ENCODE results near the gene SUSD2.

The SUSD2 gene

GRCh38 chr22:24146194-24146616 lies 35.1 kb upstream of the SUSD2 start (continued):
- TF ChIP-seq BACH2 (CRISPR knock-in tag; IDR thresholded peaks at IDR 0.05; ENCODE audit: borderline replicate concordance) (no peak), ESRRG (CRISPR knock-in tag; IDR thresholded peaks at IDR 0.05) (no peak)

DNA sequence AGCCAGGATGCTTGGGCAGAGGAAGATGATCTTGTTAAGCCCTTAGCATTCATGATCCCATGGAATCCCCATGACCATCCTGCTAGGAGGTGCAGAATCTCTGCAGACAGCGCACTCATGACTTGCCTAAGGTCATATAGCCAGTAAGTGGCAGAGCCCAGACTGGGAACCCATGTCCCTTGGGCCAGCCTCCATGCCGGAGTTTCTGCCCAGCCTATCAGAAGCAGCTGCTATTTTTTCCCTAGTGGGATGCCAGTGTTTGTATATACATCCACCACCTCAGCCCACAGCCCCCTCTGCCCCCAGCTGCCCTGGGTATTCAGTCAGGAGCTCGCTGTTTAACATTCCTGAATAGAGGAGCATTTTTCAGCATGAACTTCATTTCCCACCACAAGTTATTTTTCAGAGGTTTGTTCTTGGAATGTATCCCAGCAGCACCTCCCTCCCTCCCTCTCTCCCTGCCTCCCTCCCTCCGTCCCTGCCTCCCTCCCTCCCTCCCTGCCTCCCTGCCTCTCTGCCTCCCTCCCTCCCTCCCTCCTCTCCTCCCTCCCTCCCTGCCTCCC lies 34.4 kb upstream of the SUSD2 start:
- peak; percentile 87 for ATAC-seq
- TF ChIP-seq ZFP30 (CRISPR knock-in tag; IDR thresholded peaks at IDR 0.05) (no peak), SNAI2 (CRISPR knock-in tag; IDR thresholded peaks at IDR 0.05) (no peak), BACH2 (CRISPR knock-in tag; IDR thresholded peaks at IDR 0.05; ENCODE audit: borderline replicate concordance) (no peak), ZNF565 (CRISPR knock-in tag; conservative IDR thresholded peaks at IDR 0.05; ENCODE audit: low read depth) (no peak), ARNTL (CRISPR knock-in tag; IDR thresholded peaks at IDR 0.05; ENCODE audit: borderline replicate concordance, low read depth) (no peak), GLIS3 (CRISPR knock-in tag; IDR thresholded peaks at IDR 0.05) (no peak), CSDC2 (CRISPR knock-in tag; IDR thresholded peaks at IDR 0.05) (peak; percentile 69; the same call in 1 of the 2 replicates), ZNF70 (CRISPR knock-in tag; IDR thresholded peaks at IDR 0.05) (no peak), RARB (CRISPR knock-in tag; IDR thresholded peaks at IDR 0.05) (no peak), ZFP3 (CRISPR knock-in tag; IDR thresholded peaks at IDR 0.05) (0 out of 2 replicates have a peak, but pooled peaks have one; percentile 16), TCF4 (CRISPR knock-in tag; IDR thresholded peaks at IDR 0.05; ENCODE audit: borderline replicate concordance) (no peak), ZNF8 (CRISPR knock-in tag; IDR thresholded peaks at IDR 0.05) (no peak), ISL1 (CRISPR knock-in tag; IDR thresholded peaks at IDR 0.05) (no peak), OSR1 (CRISPR knock-in tag; IDR thresholded peaks at IDR 0.05) (no peak)
- TF ChIP-seq, protein P1, sequence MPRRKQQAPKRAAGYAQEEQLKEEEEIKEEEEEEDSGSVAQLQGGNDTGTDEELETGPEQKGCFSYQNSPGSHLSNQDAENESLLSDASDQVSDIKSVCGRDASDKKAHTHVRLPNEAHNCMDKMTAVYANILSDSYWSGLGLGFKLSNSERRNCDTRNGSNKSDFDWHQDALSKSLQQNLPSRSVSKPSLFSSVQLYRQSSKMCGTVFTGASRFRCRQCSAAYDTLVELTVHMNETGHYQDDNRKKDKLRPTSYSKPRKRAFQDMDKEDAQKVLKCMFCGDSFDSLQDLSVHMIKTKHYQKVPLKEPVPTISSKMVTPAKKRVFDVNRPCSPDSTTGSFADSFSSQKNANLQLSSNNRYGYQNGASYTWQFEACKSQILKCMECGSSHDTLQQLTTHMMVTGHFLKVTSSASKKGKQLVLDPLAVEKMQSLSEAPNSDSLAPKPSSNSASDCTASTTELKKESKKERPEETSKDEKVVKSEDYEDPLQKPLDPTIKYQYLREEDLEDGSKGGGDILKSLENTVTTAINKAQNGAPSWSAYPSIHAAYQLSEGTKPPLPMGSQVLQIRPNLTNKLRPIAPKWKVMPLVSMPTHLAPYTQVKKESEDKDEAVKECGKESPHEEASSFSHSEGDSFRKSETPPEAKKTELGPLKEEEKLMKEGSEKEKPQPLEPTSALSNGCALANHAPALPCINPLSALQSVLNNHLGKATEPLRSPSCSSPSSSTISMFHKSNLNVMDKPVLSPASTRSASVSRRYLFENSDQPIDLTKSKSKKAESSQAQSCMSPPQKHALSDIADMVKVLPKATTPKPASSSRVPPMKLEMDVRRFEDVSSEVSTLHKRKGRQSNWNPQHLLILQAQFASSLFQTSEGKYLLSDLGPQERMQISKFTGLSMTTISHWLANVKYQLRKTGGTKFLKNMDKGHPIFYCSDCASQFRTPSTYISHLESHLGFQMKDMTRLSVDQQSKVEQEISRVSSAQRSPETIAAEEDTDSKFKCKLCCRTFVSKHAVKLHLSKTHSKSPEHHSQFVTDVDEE (CRISPR knock-in tag; IDR thresholded peaks at IDR 0.05) = 0 out of 2 replicates have a peak, but pooled peaks have one; percentile 25
- TF ChIP-seq, protein P2, sequence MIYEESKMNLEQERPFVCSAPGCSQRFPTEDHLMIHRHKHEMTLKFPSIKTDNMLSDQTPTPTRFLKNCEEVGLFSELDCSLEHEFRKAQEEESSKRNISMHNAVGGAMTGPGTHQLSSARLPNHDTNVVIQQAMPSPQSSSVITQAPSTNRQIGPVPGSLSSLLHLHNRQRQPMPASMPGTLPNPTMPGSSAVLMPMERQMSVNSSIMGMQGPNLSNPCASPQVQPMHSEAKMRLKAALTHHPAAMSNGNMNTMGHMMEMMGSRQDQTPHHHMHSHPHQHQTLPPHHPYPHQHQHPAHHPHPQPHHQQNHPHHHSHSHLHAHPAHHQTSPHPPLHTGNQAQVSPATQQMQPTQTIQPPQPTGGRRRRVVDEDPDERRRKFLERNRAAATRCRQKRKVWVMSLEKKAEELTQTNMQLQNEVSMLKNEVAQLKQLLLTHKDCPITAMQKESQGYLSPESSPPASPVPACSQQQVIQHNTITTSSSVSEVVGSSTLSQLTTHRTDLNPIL (CRISPR knock-in tag; IDR thresholded peaks at IDR 0.05; ENCODE audit: low read depth) = no peak
- TF ChIP-seq, protein P3, sequence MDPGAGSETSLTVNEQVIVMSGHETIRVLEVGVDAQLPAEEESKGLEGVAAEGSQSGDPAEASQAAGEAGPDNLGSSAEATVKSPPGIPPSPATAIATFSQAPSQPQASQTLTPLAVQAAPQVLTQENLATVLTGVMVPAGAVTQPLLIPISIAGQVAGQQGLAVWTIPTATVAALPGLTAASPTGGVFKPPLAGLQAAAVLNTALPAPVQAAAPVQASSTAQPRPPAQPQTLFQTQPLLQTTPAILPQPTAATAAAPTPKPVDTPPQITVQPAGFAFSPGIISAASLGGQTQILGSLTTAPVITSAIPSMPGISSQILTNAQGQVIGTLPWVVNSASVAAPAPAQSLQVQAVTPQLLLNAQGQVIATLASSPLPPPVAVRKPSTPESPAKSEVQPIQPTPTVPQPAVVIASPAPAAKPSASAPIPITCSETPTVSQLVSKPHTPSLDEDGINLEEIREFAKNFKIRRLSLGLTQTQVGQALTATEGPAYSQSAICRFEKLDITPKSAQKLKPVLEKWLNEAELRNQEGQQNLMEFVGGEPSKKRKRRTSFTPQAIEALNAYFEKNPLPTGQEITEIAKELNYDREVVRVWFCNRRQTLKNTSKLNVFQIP (CRISPR knock-in tag; IDR thresholded peaks at IDR 0.05; ENCODE audit: borderline replicate concordance, low read depth) = no peak
- TF ChIP-seq, protein P4, sequence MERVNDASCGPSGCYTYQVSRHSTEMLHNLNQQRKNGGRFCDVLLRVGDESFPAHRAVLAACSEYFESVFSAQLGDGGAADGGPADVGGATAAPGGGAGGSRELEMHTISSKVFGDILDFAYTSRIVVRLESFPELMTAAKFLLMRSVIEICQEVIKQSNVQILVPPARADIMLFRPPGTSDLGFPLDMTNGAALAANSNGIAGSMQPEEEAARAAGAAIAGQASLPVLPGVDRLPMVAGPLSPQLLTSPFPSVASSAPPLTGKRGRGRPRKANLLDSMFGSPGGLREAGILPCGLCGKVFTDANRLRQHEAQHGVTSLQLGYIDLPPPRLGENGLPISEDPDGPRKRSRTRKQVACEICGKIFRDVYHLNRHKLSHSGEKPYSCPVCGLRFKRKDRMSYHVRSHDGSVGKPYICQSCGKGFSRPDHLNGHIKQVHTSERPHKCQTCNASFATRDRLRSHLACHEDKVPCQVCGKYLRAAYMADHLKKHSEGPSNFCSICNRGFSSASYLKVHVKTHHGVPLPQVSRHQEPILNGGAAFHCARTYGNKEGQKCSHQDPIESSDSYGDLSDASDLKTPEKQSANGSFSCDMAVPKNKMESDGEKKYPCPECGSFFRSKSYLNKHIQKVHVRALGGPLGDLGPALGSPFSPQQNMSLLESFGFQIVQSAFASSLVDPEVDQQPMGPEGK (CRISPR knock-in tag; IDR thresholded peaks at IDR 0.05; ENCODE audit: borderline replicate concordance) = peak; percentile 36; the same call in 1 of the 2 replicates

DNA sequence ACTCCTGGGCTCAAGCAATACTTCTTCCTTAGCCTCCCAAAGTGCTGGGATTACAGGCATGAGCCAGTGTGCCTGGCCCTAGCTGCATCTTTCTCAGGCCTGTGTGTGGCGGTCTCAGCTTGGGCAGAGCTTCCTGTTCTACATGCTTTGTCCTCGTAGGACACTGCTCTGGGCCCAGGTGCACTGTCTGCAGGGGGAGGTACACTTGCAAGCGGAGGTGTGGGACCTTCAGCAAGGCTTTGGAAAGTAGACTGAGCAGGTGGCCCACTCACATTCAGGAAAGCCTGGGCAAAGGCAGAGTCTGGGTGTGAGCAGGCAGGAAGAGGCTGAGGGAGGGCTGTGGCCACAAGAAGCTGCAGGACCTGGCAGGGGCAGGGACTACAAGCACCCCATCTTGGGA lies 33.6 kb upstream of the SUSD2 start:
- ATAC-seq = no peak
- TF ChIP-seq ZNF8 (CRISPR knock-in tag; IDR thresholded peaks at IDR 0.05) = no peak
- TF ChIP-seq, protein P5, sequence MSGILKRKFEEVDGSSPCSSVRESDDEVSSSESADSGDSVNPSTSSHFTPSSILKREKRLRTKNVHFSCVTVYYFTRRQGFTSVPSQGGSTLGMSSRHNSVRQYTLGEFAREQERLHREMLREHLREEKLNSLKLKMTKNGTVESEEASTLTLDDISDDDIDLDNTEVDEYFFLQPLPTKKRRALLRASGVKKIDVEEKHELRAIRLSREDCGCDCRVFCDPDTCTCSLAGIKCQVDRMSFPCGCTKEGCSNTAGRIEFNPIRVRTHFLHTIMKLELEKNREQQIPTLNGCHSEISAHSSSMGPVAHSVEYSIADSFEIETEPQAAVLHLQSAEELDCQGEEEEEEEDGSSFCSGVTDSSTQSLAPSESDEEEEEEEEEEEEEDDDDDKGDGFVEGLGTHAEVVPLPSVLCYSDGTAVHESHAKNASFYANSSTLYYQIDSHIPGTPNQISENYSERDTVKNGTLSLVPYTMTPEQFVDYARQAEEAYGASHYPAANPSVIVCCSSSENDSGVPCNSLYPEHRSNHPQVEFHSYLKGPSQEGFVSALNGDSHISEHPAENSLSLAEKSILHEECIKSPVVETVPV (CRISPR knock-in tag; IDR thresholded peaks at IDR 0.05) = no peak

All from SK-N-SH treated with all-trans-retinoic acid at 6 μM for 48 hours (cell line).